ENCODE data around the gene KRTAP22-1.

Gene KRTAP22-1

GRCh38 chr21:30625449-30626165 lies 24.7 kb downstream of the KRTAP22-1 start:
- no peak for DNase-seq (ENCODE audit: low read depth, low spot score)

GRCh38 chr21:30628109-30628508 lies 27.2 kb downstream of the KRTAP22-1 start:
- DNase-seq (ENCODE audit: low read depth, low spot score), result no peak

- no peak for DNase-seq (ENCODE audit: low read depth, low spot score)
Measured at GRCh38 chr21:30629200-30629599, 28.3 kb downstream of the KRTAP22-1 start.

GRCh38 chr21:30634906-30635305 lies 34.0 kb downstream of the KRTAP22-1 start, which contains the start of gene KRTAP20-2:
Gene KRTAP20-2 (plus strand): TSS chr21:30635206. CDS start chr21:30635264, 58 bp downstream.
- no peak for DNase-seq (ENCODE audit: low read depth, low spot score)

GRCh38 chr21:30638686-30639085 lies 37.8 kb downstream of the KRTAP22-1 start:
- no peak for DNase-seq (ENCODE audit: low read depth, low spot score)

GRCh38 chr21:30642564-30642963 lies 41.7 kb downstream of the KRTAP22-1 start, which contains the start of gene KRTAP20-3:
Gene KRTAP20-3 (plus strand): TSS chr21:30642864.
- no peak for DNase-seq (ENCODE audit: low read depth, low spot score)

GRCh38 chr21:30646904-30647414 lies 46.1 kb downstream of the KRTAP22-1 start:
- no peak for DNase-seq (ENCODE audit: low read depth, low spot score)
